ENCODE data around the gene PRSS50. TPM values are rescaled to one million over a fixed set of nuclear protein-coding genes. Genes with fewer than 3 reads are reported as not detected.

PRSS50 gene
- total RNA-seq, 2 experiments from 2014 or later = not detected

DNA sequence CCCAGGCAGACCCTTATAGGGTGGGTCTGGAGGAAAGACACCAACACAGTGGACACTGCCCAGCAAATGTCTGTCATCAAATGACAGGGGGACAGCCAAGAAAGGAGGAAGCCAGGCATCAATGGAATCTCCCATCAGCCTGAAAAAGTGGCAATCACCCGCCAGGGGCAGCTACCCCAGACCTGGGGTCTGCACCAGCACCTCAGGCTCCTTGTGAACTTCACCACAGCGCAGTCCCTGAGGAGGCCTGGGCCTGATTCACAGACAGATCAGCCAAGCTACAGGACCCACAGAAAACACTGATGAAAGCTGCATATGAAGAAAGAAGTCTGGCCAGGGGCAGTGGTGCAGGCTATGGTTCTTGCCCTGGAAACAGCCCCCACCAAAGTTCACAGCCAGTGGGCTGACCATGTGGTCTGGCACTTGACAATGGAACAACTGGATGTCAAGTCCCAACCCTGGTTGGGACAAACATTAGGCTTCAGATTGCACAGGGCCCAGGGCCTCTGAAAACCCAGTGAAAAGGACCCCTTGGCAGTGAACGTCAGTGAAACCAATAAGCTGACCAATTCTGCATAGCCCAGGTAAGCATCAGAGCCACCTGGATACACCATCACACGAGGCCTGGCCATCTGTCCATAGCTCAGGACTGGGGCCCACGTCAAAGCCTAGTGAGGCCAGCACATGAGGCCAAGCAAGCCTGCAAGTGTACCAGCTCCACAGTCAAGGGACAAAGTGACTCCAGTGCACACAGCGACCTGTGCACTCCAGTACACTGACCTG, 53.3 kb downstream of the PRSS50 start:
- TF ChIP-seq, protein P1, sequence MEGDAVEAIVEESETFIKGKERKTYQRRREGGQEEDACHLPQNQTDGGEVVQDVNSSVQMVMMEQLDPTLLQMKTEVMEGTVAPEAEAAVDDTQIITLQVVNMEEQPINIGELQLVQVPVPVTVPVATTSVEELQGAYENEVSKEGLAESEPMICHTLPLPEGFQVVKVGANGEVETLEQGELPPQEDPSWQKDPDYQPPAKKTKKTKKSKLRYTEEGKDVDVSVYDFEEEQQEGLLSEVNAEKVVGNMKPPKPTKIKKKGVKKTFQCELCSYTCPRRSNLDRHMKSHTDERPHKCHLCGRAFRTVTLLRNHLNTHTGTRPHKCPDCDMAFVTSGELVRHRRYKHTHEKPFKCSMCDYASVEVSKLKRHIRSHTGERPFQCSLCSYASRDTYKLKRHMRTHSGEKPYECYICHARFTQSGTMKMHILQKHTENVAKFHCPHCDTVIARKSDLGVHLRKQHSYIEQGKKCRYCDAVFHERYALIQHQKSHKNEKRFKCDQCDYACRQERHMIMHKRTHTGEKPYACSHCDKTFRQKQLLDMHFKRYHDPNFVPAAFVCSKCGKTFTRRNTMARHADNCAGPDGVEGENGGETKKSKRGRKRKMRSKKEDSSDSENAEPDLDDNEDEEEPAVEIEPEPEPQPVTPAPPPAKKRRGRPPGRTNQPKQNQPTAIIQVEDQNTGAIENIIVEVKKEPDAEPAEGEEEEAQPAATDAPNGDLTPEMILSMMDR (IDR thresholded peaks at IDR 0.05) = no peak
- DNase-seq (no peak), ATAC-seq (no peak)
- CTCF ChIA-PET = interaction anchor here (0.9 to 1.2 kb wide), 3 partner anchors 31 to 231 kb away, joined by 3 to 4 read pairs (median 3); no protein-coding TSS in a partner anchor
- intact Hi-C loops (cut with micrococcal nuclease) = no loop called here
- POLR2A ChIA-PET = no interaction called here
- Mint-ChIP-seq H3K4me1 (ENCODE audit: low read depth) (no peaks in the 10 kb centered on the region), H3K27ac (no peak overlapping the region), H3K4me3 (no peak overlapping the region), H3K27me3 (no peaks in the 10 kb centered on the region), H3K36me3 (ENCODE audit: low read depth) (no peaks in the 10 kb centered on the region), H3K9me3 (no peaks in the 10 kb centered on the region)

GRCh38 chr3:46663591-46664135, 54.0 kb downstream of the PRSS50 start:
- no peak overlapping the region for H3K27ac Mint-ChIP-seq
- H3K36me3 Mint-ChIP-seq (ENCODE audit: low read depth) = no peaks in the 10 kb centered on the region
- H3K4me1 Mint-ChIP-seq (ENCODE audit: low read depth) = no peaks in the 10 kb centered on the region
- H3K4me3 Mint-ChIP-seq = no peak overlapping the region
- ChIA-PET CTCF (interaction anchor here (0.9 to 1.2 kb wide), 3 partner anchors 175 to 232 kb away, joined by 3 to 4 read pairs (median 3); no protein-coding TSS in a partner anchor), POLR2A (no interaction called here)
- H3K27me3 Mint-ChIP-seq = no peaks in the 10 kb centered on the region
- ATAC-seq (peak; percentile 51), DNase-seq (no peak)
- no peaks in the 10 kb centered on the region for H3K9me3 Mint-ChIP-seq
- intact Hi-C loops (cut with micrococcal nuclease) = no loop called here
- TF ChIP-seq, protein P1 (IDR thresholded peaks at IDR 0.05) = peak; percentile 15

DNA sequence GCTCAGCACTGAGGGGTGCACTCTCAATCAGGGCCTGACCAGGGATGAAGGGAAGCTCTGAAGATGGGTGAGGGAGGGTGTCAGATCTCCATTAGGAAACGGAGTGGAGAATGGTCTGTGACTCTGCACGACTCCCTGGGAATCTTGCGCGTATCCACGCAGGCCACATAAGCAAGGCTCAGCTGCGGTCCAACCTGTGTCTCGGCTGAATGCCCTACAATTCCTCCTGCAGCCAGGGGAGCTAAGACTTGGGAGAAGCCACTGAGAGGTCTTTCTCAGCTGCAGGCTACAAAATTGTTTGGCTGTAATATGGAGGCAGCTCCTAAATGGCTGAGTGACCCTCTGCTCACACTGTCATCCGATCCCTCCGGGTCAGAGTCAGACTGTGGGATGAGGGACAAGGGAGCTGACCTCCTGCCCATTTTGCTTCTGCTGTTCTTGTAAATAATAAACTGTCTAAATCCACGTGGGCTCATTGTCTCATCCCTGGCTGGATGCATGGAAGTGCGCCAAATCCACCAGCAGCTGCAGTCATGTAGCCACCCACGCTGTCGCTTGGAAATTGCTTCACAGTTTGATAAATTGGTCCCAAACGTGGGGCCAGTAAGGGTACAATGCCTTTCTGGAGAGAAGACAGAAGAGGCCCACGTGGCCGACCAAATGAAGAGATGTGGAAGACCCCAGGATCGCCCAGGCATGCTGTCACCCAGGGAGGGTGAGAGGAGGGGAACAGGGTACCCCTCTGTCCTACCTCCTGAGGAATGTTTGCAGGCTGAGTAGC, 54.7 kb downstream of the PRSS50 start:
- intact Hi-C loops (cut with micrococcal nuclease) = no loop called here
- ATAC-seq = no peak
- H3K4me3 Mint-ChIP-seq = no peak overlapping the region
- TF ChIP-seq, protein P1 (IDR thresholded peaks at IDR 0.05) = no peak
- DNase-seq = no peak
- no peaks in the 10 kb centered on the region for H3K27me3 Mint-ChIP-seq
- ChIA-PET CTCF (interaction anchor here (0.9 to 1.1 kb wide), 2 partner anchors 174 to 233 kb away, joined by 3 read pairs; no protein-coding TSS in a partner anchor), POLR2A (interaction anchor here (0.7 kb wide), 1 partner anchor 909 kb away, joined by 3 read pairs; no protein-coding TSS in a partner anchor)
- no peaks in the 10 kb centered on the region for H3K9me3 Mint-ChIP-seq
- H3K36me3 Mint-ChIP-seq (ENCODE audit: low read depth) = no peaks in the 10 kb centered on the region
- no peak overlapping the region for H3K27ac Mint-ChIP-seq
- no peaks in the 10 kb centered on the region for H3K4me1 Mint-ChIP-seq (ENCODE audit: low read depth)

Other genes starting within 250 kb of the PRSS50 start
- gene RTP3, start 219.9 kb downstream of the PRSS50 start, total RNA-seq = not detected
- gene LRRC2, start 151.6 kb downstream of the PRSS50 start, total RNA-seq = not detected
- gene FAM240A, start 105.3 kb downstream of the PRSS50 start, total RNA-seq = not detected
- gene ALS2CL, start 24.2 kb downstream of the PRSS50 start, total RNA-seq = 1 to 10 TPM; 1.7 to 2.0 TPM
- gene TMIE, start 16.5 kb downstream of the PRSS50 start, total RNA-seq = under 1 TPM; 0.81 to 0.90 TPM
- gene MYL3, start 145.6 kb upstream of the PRSS50 start, total RNA-seq = not detected
- not detected for gene PTH1R, start 159.9 kb upstream of the PRSS50 start, total RNA-seq